ENCODE measurements around the gene SELENBP1. TPM values are rescaled to one million over a fixed set of nuclear protein-coding genes. Genes with fewer than 3 reads are reported as not detected.

Gene SELENBP1
- total RNA-seq, 1 donor from 2014 or later, result 57.0 TPM

DNA sequence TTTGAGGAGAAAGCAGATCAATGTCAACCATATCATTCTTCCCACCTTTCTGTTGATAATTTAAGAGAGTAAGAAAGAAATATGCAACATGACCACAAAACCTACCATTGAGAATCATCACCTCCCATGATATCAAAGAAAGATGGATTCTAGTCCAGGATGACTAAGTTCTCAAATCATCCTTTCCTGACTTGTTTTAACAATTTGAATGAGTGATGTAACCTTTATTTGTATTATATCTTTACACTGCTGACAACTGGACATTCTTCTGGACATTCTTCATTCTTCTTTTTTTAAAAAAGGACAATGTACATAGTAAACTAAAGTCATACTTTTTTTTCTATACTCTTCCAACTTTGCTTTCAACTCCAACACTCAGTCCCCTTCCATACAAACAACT is 36.4 kb upstream of the SELENBP1 start:
- Mint-ChIP-seq H3K27me3 (no peaks in the 10 kb centered on the region), H3K9me3 (ENCODE audit: low read depth) (no peaks in the 10 kb centered on the region), H3K27ac (no peak overlapping the region), H3K4me1 (ENCODE audit: low read depth) (no peaks in the 10 kb centered on the region), H3K4me3 (ENCODE audit: low read depth) (no peak overlapping the region), H3K36me3 (ENCODE audit: insufficient read depth) (peaks cover 28% of the 10 kb centered on the region)
- TF ChIP-seq, protein P1, sequence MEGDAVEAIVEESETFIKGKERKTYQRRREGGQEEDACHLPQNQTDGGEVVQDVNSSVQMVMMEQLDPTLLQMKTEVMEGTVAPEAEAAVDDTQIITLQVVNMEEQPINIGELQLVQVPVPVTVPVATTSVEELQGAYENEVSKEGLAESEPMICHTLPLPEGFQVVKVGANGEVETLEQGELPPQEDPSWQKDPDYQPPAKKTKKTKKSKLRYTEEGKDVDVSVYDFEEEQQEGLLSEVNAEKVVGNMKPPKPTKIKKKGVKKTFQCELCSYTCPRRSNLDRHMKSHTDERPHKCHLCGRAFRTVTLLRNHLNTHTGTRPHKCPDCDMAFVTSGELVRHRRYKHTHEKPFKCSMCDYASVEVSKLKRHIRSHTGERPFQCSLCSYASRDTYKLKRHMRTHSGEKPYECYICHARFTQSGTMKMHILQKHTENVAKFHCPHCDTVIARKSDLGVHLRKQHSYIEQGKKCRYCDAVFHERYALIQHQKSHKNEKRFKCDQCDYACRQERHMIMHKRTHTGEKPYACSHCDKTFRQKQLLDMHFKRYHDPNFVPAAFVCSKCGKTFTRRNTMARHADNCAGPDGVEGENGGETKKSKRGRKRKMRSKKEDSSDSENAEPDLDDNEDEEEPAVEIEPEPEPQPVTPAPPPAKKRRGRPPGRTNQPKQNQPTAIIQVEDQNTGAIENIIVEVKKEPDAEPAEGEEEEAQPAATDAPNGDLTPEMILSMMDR (IDR thresholded peaks at IDR 0.05; ENCODE audit: unreplicated experiment), result no peak
- DNase-seq (ENCODE audit: low spot score, unreplicated experiment), result no peak

DNA sequence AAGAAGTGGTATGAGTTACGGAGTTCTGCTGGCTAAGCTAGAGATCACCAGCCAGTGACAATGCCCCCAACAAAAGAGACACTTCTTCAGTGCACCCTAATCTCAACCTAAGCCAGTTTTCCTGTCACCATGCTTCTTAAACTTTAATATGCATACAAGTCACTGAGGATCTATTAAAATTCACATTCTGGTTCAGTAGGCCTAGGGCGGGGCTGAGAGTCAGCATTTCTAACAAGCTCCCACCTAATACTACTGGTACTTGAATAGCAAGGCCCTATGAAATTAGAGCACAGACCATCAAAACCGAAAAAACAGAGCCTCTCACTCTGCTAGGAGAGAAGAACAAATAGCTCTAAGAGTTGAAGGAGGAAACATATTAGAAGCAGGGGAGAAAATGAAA is 34.8 kb upstream of the SELENBP1 start:
- H3K4me1 Mint-ChIP-seq (ENCODE audit: low read depth), result no peaks in the 10 kb centered on the region
- DNase-seq (ENCODE audit: low spot score, unreplicated experiment), result no peak
- H3K27ac Mint-ChIP-seq, result no peak overlapping the region
- H3K9me3 Mint-ChIP-seq (ENCODE audit: low read depth), result no peaks in the 10 kb centered on the region
- TF ChIP-seq, protein P1 (IDR thresholded peaks at IDR 0.05; ENCODE audit: unreplicated experiment), result no peak
- peaks cover 24% of the 10 kb centered on the region for H3K36me3 Mint-ChIP-seq (ENCODE audit: insufficient read depth)
- no peaks in the 10 kb centered on the region for H3K27me3 Mint-ChIP-seq
- H3K4me3 Mint-ChIP-seq (ENCODE audit: low read depth), result no peak overlapping the region

DNA sequence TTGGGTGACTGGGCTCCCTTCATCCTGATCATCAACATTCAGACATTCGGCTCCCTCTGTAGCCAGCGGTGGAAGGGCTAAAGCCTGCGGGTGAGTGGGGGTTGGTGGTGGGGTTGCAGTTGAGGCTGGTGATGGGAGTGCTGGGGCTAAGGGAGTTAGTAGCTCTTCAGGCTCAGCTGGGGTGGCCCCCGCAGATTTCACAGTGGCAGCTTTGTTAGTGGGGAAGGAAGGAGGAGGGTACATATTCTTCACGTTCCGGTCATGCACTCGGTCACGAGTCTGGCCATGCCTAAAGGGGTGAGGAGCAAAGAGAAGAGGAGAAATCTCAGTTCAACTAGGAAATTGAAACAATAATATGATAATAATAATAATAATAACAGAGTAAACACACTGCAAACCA is 33.7 kb upstream of the SELENBP1 start:
- H3K27me3 Mint-ChIP-seq, result no peaks in the 10 kb centered on the region
- no peaks in the 10 kb centered on the region for H3K9me3 Mint-ChIP-seq (ENCODE audit: low read depth)
- peaks cover 20% of the 10 kb centered on the region for H3K36me3 Mint-ChIP-seq (ENCODE audit: insufficient read depth)
- DNase-seq (ENCODE audit: low spot score, unreplicated experiment), result no peak
- TF ChIP-seq, protein P1 (IDR thresholded peaks at IDR 0.05; ENCODE audit: unreplicated experiment), result no peak
- no peak overlapping the region for H3K4me3 Mint-ChIP-seq (ENCODE audit: low read depth)
- H3K27ac Mint-ChIP-seq, result no peak overlapping the region
- peaks cover 1% of the 10 kb centered on the region for H3K4me1 Mint-ChIP-seq (ENCODE audit: low read depth)

DNA sequence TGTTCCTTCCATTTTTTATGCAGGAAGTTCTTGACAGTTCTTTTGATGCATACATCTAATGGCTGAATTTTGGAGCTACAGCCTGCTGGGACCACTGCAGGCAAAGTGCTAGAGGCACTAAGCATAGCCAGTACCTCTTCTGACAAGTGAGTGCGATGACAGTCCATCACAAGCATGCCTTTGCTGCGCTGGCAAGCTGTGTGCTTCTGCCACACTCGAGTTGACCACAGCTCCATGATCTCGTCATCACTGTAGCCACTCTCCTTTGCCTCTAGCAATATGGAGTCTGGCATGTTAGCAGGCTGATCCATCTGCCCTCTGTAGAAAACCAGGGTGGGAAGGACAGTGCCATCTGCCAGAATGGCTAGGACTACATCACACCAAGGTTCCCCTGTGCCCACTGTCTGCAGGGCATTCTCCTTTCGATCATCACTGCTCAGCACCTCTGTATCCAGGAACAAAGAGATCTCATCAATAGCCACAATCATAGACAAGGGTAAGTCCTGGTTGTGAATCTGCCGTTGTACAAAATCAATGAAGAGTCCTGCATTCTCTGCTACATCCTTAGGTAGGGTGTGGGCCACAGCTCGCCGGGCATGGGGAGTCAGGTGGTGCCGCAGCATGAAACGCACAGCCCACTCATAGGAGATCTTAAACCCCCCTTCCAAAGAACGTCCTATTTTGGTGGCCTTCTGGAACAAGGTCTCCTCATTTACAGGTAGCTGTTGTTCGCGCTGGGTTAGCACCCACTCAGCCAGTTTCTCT is 32.9 kb upstream of the SELENBP1 start:
- Mint-ChIP-seq H3K36me3 (ENCODE audit: insufficient read depth) (peaks cover 19% of the 10 kb centered on the region), H3K9me3 (ENCODE audit: low read depth) (no peaks in the 10 kb centered on the region), H3K4me3 (ENCODE audit: low read depth) (no peak overlapping the region), H3K4me1 (ENCODE audit: low read depth) (peaks cover 7% of the 10 kb centered on the region), H3K27me3 (no peaks in the 10 kb centered on the region), H3K27ac (no peak overlapping the region)
- TF ChIP-seq, protein P1 (IDR thresholded peaks at IDR 0.05; ENCODE audit: unreplicated experiment), result no peak
- no peak for DNase-seq (ENCODE audit: low spot score, unreplicated experiment)

DNA sequence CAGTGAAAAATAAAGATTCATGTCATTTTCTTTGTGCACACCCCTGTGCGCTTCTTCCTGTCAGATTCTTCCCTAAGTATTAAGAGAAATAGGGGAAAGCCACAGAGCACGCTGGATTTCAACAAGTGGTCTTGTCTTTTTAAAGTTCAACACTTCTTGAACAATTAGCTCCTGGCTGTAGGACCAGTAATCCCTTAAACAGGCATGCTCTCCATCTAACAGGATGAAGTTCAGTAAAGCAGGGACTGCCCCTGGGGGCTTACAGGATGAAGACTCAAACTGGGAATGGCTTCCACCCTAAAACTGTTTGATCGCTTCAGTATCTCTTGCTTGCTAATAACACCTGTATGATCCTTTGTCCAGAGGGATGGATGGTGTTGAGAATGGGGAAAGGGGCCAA is 31.1 kb upstream of the SELENBP1 start:
- H3K27me3 Mint-ChIP-seq, result no peaks in the 10 kb centered on the region
- H3K4me3 Mint-ChIP-seq (ENCODE audit: low read depth), result no peak overlapping the region
- H3K27ac Mint-ChIP-seq, result no peak overlapping the region
- TF ChIP-seq, protein P1 (IDR thresholded peaks at IDR 0.05; ENCODE audit: unreplicated experiment), result no peak
- H3K9me3 Mint-ChIP-seq (ENCODE audit: low read depth), result no peaks in the 10 kb centered on the region
- peaks cover 12% of the 10 kb centered on the region for H3K36me3 Mint-ChIP-seq (ENCODE audit: insufficient read depth)
- DNase-seq (ENCODE audit: low spot score, unreplicated experiment), result no peak
- H3K4me1 Mint-ChIP-seq (ENCODE audit: low read depth), result peaks cover 13% of the 10 kb centered on the region
